GM19099 (cell line): Measurements from ENCODE around the gene FOXL2NB.

ENCODE experiments used
- POLR2A ChIP-seq: IDR thresholded peaks from 3 replicates; pipeline ENCODE4 v1.6.1; 2011; ENCODE audit warnings: low read depth; ENCODE audit not compliant: insufficient read length; ENCODE audit errors: extremely low read depth

Gene FOXL2NB

GRCh38 chr3:138916824-138917223 lies 30.2 kb upstream of the FOXL2NB start:
- no peak for TF ChIP-seq POLR2A

GRCh38 chr3:138919325-138919724 lies 27.7 kb upstream of the FOXL2NB start:
- TF ChIP-seq POLR2A = no peak

GRCh38 chr3:138921316-138922292 lies 25.4 kb upstream of the FOXL2NB start:
- no peak for TF ChIP-seq POLR2A

GRCh38 chr3:138923531-138923994 lies 23.5 kb upstream of the FOXL2NB start:
- TF ChIP-seq POLR2A = no peak

GRCh38 chr3:138928727-138929372 lies 18.2 kb upstream of the FOXL2NB start:
- TF ChIP-seq POLR2A = no peak

- no peak for TF ChIP-seq POLR2A
Observed at GRCh38 chr3:138933068-138933668, 13.8 kb upstream of the FOXL2NB start.

GRCh38 chr3:138933981-138934691 lies 12.9 kb upstream of the FOXL2NB start:
- TF ChIP-seq POLR2A = no peak

- TF ChIP-seq POLR2A = no peak
Observed at GRCh38 chr3:138935505-138935862, 11.5 kb upstream of the FOXL2NB start.

- TF ChIP-seq POLR2A = no peak
Observed at GRCh38 chr3:138935863-138936740, 10.9 kb upstream of the FOXL2NB start.

- TF ChIP-seq POLR2A = no peak
Observed at GRCh38 chr3:138936741-138937689, 10.0 kb upstream of the FOXL2NB start.

- TF ChIP-seq POLR2A = no peak
Observed at GRCh38 chr3:138937690-138938055, 9.3 kb upstream of the FOXL2NB start.

GRCh38 chr3:138938056-138938876 lies 8.8 kb upstream of the FOXL2NB start:
- TF ChIP-seq POLR2A = no peak
